Measurements from ENCODE around the gene SLC38A7.

Gene SLC38A7

GRCh38 chr16:58727796-58728568 lies 43.4 kb upstream of the SLC38A7 start:
- TF ChIP-seq CTCF (conservative IDR thresholded peaks at IDR 0.05; ENCODE audit: low read depth, low read length): no peak
- no peak overlapping the region for H3K4me3 ChIP-seq (ENCODE audit: low read depth, low read length)
- no peak for DNase-seq (ENCODE audit: low read depth)

- TF ChIP-seq CTCF (conservative IDR thresholded peaks at IDR 0.05; ENCODE audit: low read depth, low read length): no peak
These were observed 42.6 kb upstream of the SLC38A7 start for GRCh38 chr16:58727028-58727781.

GRCh38 chr16:58723109-58723508 lies 38.5 kb upstream of the SLC38A7 start:
- H3K4me3 ChIP-seq (ENCODE audit: low read depth, low read length): no peak overlapping the region
- no peak for DNase-seq (ENCODE audit: low read depth)
- no peak for TF ChIP-seq CTCF (conservative IDR thresholded peaks at IDR 0.05; ENCODE audit: low read depth, low read length)

More at GRCh38 chr16:58727028-58727781, 42.6 kb upstream of the SLC38A7 start:
- no peak overlapping the region for H3K4me3 ChIP-seq (ENCODE audit: low read depth, low read length)
- no peak for DNase-seq (ENCODE audit: low read depth)

GRCh38 chr16:58717994-58718393 lies 33.4 kb upstream of the SLC38A7 start:
- TF ChIP-seq CTCF (conservative IDR thresholded peaks at IDR 0.05; ENCODE audit: low read depth, low read length): no peak
- no peak overlapping the region for H3K4me3 ChIP-seq (ENCODE audit: low read depth, low read length)
- DNase-seq (ENCODE audit: low read depth): no peak

- no peak overlapping the region for H3K4me3 ChIP-seq (ENCODE audit: low read depth, low read length)
These were observed 31.9 kb upstream of the SLC38A7 start for GRCh38 chr16:58716468-58716867.

GRCh38 chr16:58713742-58714141 lies 29.2 kb upstream of the SLC38A7 start:
- no peak overlapping the region for H3K4me3 ChIP-seq (ENCODE audit: low read depth, low read length)
- DNase-seq (ENCODE audit: low read depth): no peak
- no peak for TF ChIP-seq CTCF (conservative IDR thresholded peaks at IDR 0.05; ENCODE audit: low read depth, low read length)

More at GRCh38 chr16:58716468-58716867, 31.9 kb upstream of the SLC38A7 start:
- no peak for TF ChIP-seq CTCF (conservative IDR thresholded peaks at IDR 0.05; ENCODE audit: low read depth, low read length)
- DNase-seq (ENCODE audit: low read depth): no peak
